HepG2 (cell line): Measurements from ENCODE around the gene PRICKLE3. TPM values are rescaled to one million over a fixed set of nuclear protein-coding genes. Genes with fewer than 3 reads are reported as not detected.
A peak's percentile ranks its signal among the peaks of the same experiment; 100 is the strongest.

ENCODE experiments used
- ARHGAP35 ChIP-seq: sonication (generic); formaldehyde crosslinking; IDR thresholded peaks from 2 replicates; pipeline ENCODE4 v1.9.0; 2022; ENCODE audit warnings: mild to moderate bottlenecking, inconsistent platforms, moderate library complexity, missing genetic modification reagents, borderline replicate concordance
- BRF2 ChIP-seq: sonication (generic); formaldehyde crosslinking; IDR thresholded peaks from 2 replicates; pipeline ENCODE4 v1.8.1; 2022; ENCODE audit warnings: mild to moderate bottlenecking, missing genetic modification reagents
- GFI1 ChIP-seq: sonication (generic); formaldehyde crosslinking; IDR thresholded peaks from 2 replicates; pipeline ENCODE4 v1.5.0; 2020; ENCODE audit warnings: missing genetic modification reagents, mild to moderate bottlenecking, borderline replicate concordance
- GMEB1 ChIP-seq: sonication (generic); formaldehyde crosslinking; IDR thresholded peaks from 2 replicates; pipeline ENCODE4 v1.5.1; 2020; ENCODE audit warnings: missing genetic modification reagents, mild to moderate bottlenecking, borderline replicate concordance
- GRHL1 ChIP-seq: sonication (generic); formaldehyde crosslinking; conservative IDR thresholded peaks from 2 replicates; pipeline ENCODE4 v1.8.0; 2022; ENCODE audit warnings: missing genetic modification reagents
- RNF219 ChIP-seq: sonication (generic); formaldehyde crosslinking; IDR thresholded peaks from 2 replicates; pipeline ENCODE4 v1.5.0; 2020; ENCODE audit warnings: mild to moderate bottlenecking, missing genetic modification reagents
- SIX4 ChIP-seq: sonication (generic); formaldehyde crosslinking; IDR thresholded peaks from 2 replicates; pipeline ENCODE4 v1.4.0; 2020; ENCODE audit warnings: missing genetic modification reagents
- SMARCE1 ChIP-seq: fragments of 450-650 bp; IDR thresholded peaks from 2 replicates; pipeline ENCODE4 v1.6.1; 2017; ENCODE audit warnings: borderline replicate concordance
- TMF1 ChIP-seq: sonication (generic); formaldehyde crosslinking; IDR thresholded peaks from 2 replicates; pipeline ENCODE4 v1.8.1; 2022; ENCODE audit warnings: low read depth, missing genetic modification reagents
- YY1 ChIP-seq: IDR thresholded peaks from 2 replicates; pipeline ENCODE4 v1.6.1; 2011; ENCODE audit warnings: low read length, low read depth, moderate library complexity, mild to moderate bottlenecking; ENCODE audit not compliant: insufficient read depth, insufficient replicate concordance
- ZBTB21 ChIP-seq: sonication (generic); formaldehyde crosslinking; IDR thresholded peaks from 2 replicates; pipeline ENCODE4 v1.4.0; 2020; ENCODE audit warnings: missing genetic modification reagents
- ZBTB38 ChIP-seq: sonication (generic); formaldehyde crosslinking; IDR thresholded peaks from 2 replicates; pipeline ENCODE4 v1.5.1; 2020; ENCODE audit warnings: mild to moderate bottlenecking, missing genetic modification reagents
- ZBTB8A ChIP-seq: sonication (generic); formaldehyde crosslinking; IDR thresholded peaks from 2 replicates; pipeline ENCODE4 v1.4.0; 2020; ENCODE audit warnings: mild to moderate bottlenecking, low read depth, missing genetic modification reagents, borderline replicate concordance
- ZFP82 ChIP-seq: sonication (generic); formaldehyde crosslinking; IDR thresholded peaks from 2 replicates; pipeline ENCODE4 v1.5.1; 2020; ENCODE audit warnings: mild to moderate bottlenecking, missing genetic modification reagents, borderline replicate concordance
- ZIK1 ChIP-seq: sonication (generic); formaldehyde crosslinking; IDR thresholded peaks from 2 replicates; pipeline ENCODE4 v1.5.0; 2020; ENCODE audit warnings: mild to moderate bottlenecking, low read depth, missing genetic modification reagents, borderline replicate concordance
- ZNF549 ChIP-seq: sonication (generic); formaldehyde crosslinking; IDR thresholded peaks from 2 replicates; pipeline ENCODE4 v1.5.0; 2020; ENCODE audit warnings: missing genetic modification reagents
- ZNF556 ChIP-seq: sonication (generic); formaldehyde crosslinking; IDR thresholded peaks from 2 replicates; pipeline ENCODE4 v1.4.0; 2020; ENCODE audit warnings: mild to moderate bottlenecking, missing genetic modification reagents, borderline replicate concordance
- ZNF562 ChIP-seq: sonication (generic); formaldehyde crosslinking; IDR thresholded peaks from 2 replicates; pipeline ENCODE4 v1.8.0; 2022; ENCODE audit warnings: missing genetic modification reagents, borderline replicate concordance
- ZNF567 ChIP-seq: sonication (generic); formaldehyde crosslinking; IDR thresholded peaks from 2 replicates; pipeline ENCODE4 v1.8.1; 2023; ENCODE audit warnings: mild to moderate bottlenecking, missing genetic modification reagents, borderline replicate concordance
- ZNF674 ChIP-seq: sonication (generic); formaldehyde crosslinking; IDR thresholded peaks from 2 replicates; pipeline ENCODE4 v1.5.0; 2020; ENCODE audit warnings: low read depth, mild to moderate bottlenecking, missing genetic modification reagents
- polyA plus RNA-seq, 8 experiments: library from polyadenylated mRNA; depleted of rRNA in 3 of 8; stranded (reverse) in 7 of 8; unstranded in 1 of 8; fragments of >200 nt; fragmentation: Illumina TruSeq in 4 of 8; extraction: Trizol in 4 of 8; gene quantifications; 2 replicates each; pipeline versions ENCODE4 v1.2.1 to v1.2.3, GENCODE V29; 2011 to 2016; ENCODE audit warnings: low read depth in 4 of 8, missing spikeins in 1 of 8, mixed read lengths in 1 of 8; ENCODE audit not compliant: insufficient read depth in 1 of 8
- total RNA-seq, 5 experiments: library from RNA; depleted of rRNA; stranded (reverse); fragments of >200 nt; fragmentation: Illumina TruSeq; extraction: Trizol; gene quantifications; 2 replicates each; pipeline ENCODE4 v1.2.3, GENCODE V29; 2016; ENCODE audit warnings: low read depth in 1 of 5

The PRICKLE3 gene
- total and polyA plus RNA-seq, 2 of the 13 experiments (the other 11 are each of a cell fraction or from before 2014, with no cell fraction given): 2.6 TPM

GRCh38 chrX:49186125-49187027 is at the start of gene PRICKLE3 (continued):
- no peak for TF ChIP-seq BRF2 (CRISPR knock-in tag)
- TF ChIP-seq GRHL1: no peak
- TF ChIP-seq ZNF549 (CRISPR knock-in tag): no peak
- no peak for TF ChIP-seq ZBTB8A (CRISPR knock-in tag)
- peak; percentile 88 for TF ChIP-seq ZBTB38 (CRISPR knock-in tag)
- no peak for TF ChIP-seq ZNF674
- TF ChIP-seq YY1: peak; percentile 60
- no peak for TF ChIP-seq ZNF562 (CRISPR knock-in tag)
- no peak for TF ChIP-seq RNF219 (CRISPR knock-in tag)
- no peak for TF ChIP-seq ZNF567 (CRISPR knock-in tag)
- TF ChIP-seq GMEB1: peak; percentile 46; the same call in 1 of the 2 replicates
- TF ChIP-seq TMF1 (CRISPR knock-in tag): no peak
- peak; percentile 26; the same call in 1 of the 2 replicates for TF ChIP-seq GFI1 (CRISPR knock-in tag)
- peak; percentile 98 for TF ChIP-seq SIX4 (CRISPR knock-in tag)
- TF ChIP-seq ZFP82 (CRISPR knock-in tag): no peak
- no peak for TF ChIP-seq ZIK1
- no peak for TF ChIP-seq SMARCE1
- TF ChIP-seq ZNF556 (CRISPR knock-in tag): no peak
- TF ChIP-seq ZBTB21 (CRISPR knock-in tag): no peak
- TF ChIP-seq ARHGAP35: 0 out of 2 replicates have a peak, but pooled peaks have one; percentile 22
